Common myeloid progenitor, CD34-positive (primary cell): ENCODE results near the gene C2orf42.

Experiments
- CTCF ChIA-PET: fragments of 350-600 bp; sonication (Branson Sonifier 250); formaldehyde crosslinking; loops from one replicate; lab custom pipeline; 2021; ENCODE audit warnings: antibody characterized with exemption; lab: Charles Lee
- POLR2A ChIA-PET: fragments of 350-600 bp; sonication (Branson Sonifier 250); formaldehyde crosslinking; loops from one replicate; lab custom pipeline; 2021; ENCODE audit warnings: antibody characterized with exemption; lab: Charles Lee
- DNase-seq, 3 donors: peaks; one replicate each; pipeline versions ENCODE4 v3.0.0 to v3.0.0-alpha.2; 2013
- H3K27ac ChIP-seq, 2 experiments: 1 replicate in 1 of 2; 2 replicates in 1 of 2; pipeline ENCODE4 v1.7.0; 2013; ENCODE audit warnings: inconsistent platforms in 2 of 2, low read length in 2 of 2, mild to moderate bottlenecking in 2 of 2, low read depth in 1 of 2, moderate library complexity in 1 of 2; ENCODE audit not compliant: severe bottlenecking in 2 of 2, insufficient read depth in 1 of 2, poor library complexity in 1 of 2
- H3K27me3 ChIP-seq, 5 experiments: replicated peaks in 2 of 5; 1 replicate in 3 of 5; 2 replicates in 2 of 5; pipeline versions ENCODE4 v1.6.1 to v1.7.0; 2013; ENCODE audit warnings: low read length in 4 of 5, mild to moderate bottlenecking in 2 of 5, moderate library complexity in 2 of 5, inconsistent platforms in 1 of 5; ENCODE audit not compliant: insufficient read depth in 5 of 5, control insufficient read depth in 4 of 5
- H3K36me3 ChIP-seq, 4 experiments: 1 replicate in 2 of 4; 2 replicates in 2 of 4; pipeline versions ENCODE4 v1.6.1 to v1.7.0; 2013; ENCODE audit warnings: low read length in 3 of 4, control low read depth in 1 of 4, mild to moderate bottlenecking in 1 of 4; ENCODE audit not compliant: control insufficient read depth in 4 of 4, insufficient read depth in 4 of 4
- H3K4me1 ChIP-seq, 4 experiments: 1 replicate in 3 of 4; 2 replicates in 1 of 4; pipeline versions ENCODE4 v1.6.1 to v1.7.1; 2013; ENCODE audit warnings: low read length in 3 of 4, mild to moderate bottlenecking in 3 of 4, control low read depth in 1 of 4, inconsistent platforms in 1 of 4, moderate library complexity in 1 of 4; ENCODE audit not compliant: control insufficient read depth in 4 of 4, insufficient read depth in 4 of 4; ENCODE audit errors: control extremely low read depth in 1 of 4
- H3K4me3 ChIP-seq, 7 experiments: 1 replicate in 4 of 7; 2 replicates in 3 of 7; pipeline versions ENCODE4 v1.5.1 to v1.7.0; 2013; ENCODE audit warnings: mild to moderate bottlenecking in 7 of 7, low read length in 6 of 7, moderate library complexity in 6 of 7, inconsistent platforms in 2 of 7, low read depth in 2 of 7, control low read depth in 1 of 7; ENCODE audit not compliant: insufficient read depth in 4 of 7, control insufficient read depth in 1 of 7; ENCODE audit errors: extremely low read depth in 1 of 7
- H3K9me3 ChIP-seq, 5 experiments: 1 replicate in 4 of 5; 2 replicates in 1 of 5; pipeline versions ENCODE4 v1.6.1 to v1.7.1; 2013; ENCODE audit warnings: low read length in 4 of 5, mild to moderate bottlenecking in 2 of 5, inconsistent platforms in 1 of 5, low read depth in 1 of 5, moderate library complexity in 1 of 5; ENCODE audit not compliant: control insufficient read depth in 4 of 5, insufficient read depth in 2 of 5; ENCODE audit errors: control extremely low read depth in 1 of 5
- WGBS: methylation state at CpG from one replicate; pipeline ENCODE4 v1.1.5; 2013; ENCODE audit not compliant: insufficient coverage; 5-methylcytosine and 5-hydroxymethylcytosine counted together

The C2orf42 gene

GRCh38 chr2:70214365-70214764 is 23.5 kb upstream of the C2orf42 start:
- no peaks in the 10 kb centered on the region for H3K9me3 ChIP-seq
- peaks cover 27 to 67% (median 45%) of the 10 kb centered on the region in 4 experiments for H3K36me3 ChIP-seq
- no CpG with 5 or more reads among the region's 1 CpG for WGBS
- ChIA-PET CTCF (interaction anchor here (0.9 to 1.9 kb wide), 3 partner anchors 12 to 19 kb away, joined by 3 to 7 read pairs (median 4); no protein-coding TSS in a partner anchor), POLR2A (no interaction called here)
- H3K4me1 ChIP-seq = no peaks in the 10 kb centered on the region
- no peak overlapping the region for H3K27ac ChIP-seq
- H3K27me3 ChIP-seq = no peaks in the 10 kb centered on the region
- DNase-seq = no peak
- H3K4me3 ChIP-seq = no peak overlapping the region

DNA sequence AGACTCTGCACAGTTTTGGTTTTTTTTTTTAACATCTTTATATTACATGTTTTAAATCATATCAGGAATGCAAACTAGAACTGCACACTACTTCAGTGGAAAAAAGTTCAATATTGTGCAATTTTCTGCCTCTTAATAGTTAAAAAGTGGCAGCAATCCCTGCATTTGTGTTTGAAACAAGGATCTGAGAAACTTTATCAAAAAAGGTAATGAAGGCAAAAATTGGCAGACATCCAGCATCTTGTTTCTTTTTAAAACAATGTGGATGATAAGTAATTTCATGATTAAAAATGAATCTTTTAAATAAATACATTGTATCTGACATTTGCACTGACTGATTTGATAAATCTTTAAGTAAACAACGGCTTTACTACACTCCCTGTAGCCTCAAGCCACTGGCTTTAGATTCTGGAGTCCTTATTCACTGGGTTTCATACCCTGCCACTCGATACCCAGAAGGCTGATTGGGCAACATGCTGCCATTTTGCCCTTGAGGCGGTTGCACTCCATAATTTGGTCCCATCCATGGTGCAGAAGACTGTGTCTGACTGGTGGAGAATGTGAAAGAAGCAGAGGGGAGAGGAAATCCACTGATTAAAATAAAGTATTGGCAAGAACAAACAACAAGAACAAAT is 21.6 kb upstream of the C2orf42 start:
- H3K36me3 ChIP-seq = peaks cover 13 to 52% (median 33%) of the 10 kb centered on the region in 4 experiments

DNA sequence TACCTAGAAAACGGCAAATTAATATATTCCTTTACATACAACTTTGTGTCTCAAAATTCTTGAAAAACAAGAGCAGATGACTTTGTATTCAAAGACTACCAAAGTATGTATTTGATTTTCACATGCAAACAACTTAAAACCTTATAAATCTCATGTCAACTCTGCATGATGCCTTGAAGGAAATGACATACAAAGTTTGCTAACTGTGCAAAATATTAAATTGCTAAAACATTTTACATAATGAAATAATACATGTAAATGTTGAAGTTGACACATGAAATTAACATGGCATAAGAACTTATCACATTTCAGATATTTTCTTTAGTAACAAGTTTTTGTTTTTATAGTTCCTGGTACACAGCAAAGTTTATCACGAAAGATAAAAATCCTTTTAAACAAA is 20.8 kb upstream of the C2orf42 start:
- no peak for DNase-seq
- H3K27me3 ChIP-seq = no peaks in the 10 kb centered on the region
- no peak overlapping the region for H3K27ac ChIP-seq
- POLR2A ChIA-PET = no interaction called here
- CTCF ChIA-PET = no interaction called here
- no peaks in the 10 kb centered on the region for H3K9me3 ChIP-seq
- no peaks in the 10 kb centered on the region for H3K4me1 ChIP-seq
- peaks cover 12 to 49% (median 31%) of the 10 kb centered on the region in 4 experiments for H3K36me3 ChIP-seq
- no peak overlapping the region for H3K4me3 ChIP-seq
- WGBS = 100% methylated on average over 2 of the region's 2 CpGs

More for the DNA sequence above, 21.6 kb upstream of the C2orf42 start:
- Histone ChIP-seq H3K27ac (no peak overlapping the region), H3K27me3 (no peaks in the 10 kb centered on the region), H3K4me3 (no peak overlapping the region), H3K9me3 (no peaks in the 10 kb centered on the region), H3K4me1 (no peaks in the 10 kb centered on the region)
- CTCF ChIA-PET = interaction anchor here (1.9 kb wide), 1 partner anchor 14 kb away, joined by 7 read pairs; no protein-coding TSS in a partner anchor
- WGBS = 100% methylated on average over 2 of the region's 3 CpGs
- DNase-seq = peak in 2 of 3 donors; percentile 9 to 17
- POLR2A ChIA-PET = no interaction called here

DNA sequence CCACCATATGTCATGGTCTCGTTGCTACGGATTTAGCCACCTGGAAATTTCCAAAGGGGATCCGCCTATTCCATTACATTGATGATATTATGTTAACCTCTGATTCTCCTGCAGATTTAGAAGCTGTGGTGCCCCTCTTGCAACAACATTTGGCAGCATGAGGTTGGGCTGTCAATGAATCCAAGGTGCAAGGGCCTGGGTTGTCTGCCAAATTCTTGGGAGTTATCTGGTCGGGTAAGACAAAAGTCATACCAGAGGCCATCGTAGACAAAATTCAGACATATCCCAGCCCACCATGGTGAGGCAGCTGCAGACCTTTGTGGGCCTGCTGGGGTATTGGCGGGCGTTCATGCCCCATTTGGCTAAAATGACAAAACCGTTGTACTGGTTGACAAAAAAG is 13.6 kb upstream of the C2orf42 start:
- DNase-seq = no peak
- H3K27ac ChIP-seq = no peak overlapping the region
- no peak overlapping the region for H3K4me3 ChIP-seq
- no peaks in the 10 kb centered on the region for H3K9me3 ChIP-seq
- WGBS = 100% methylated on average over 3 of the region's 8 CpGs
- H3K36me3 ChIP-seq = peaks cover 0 to 7% (median 2%) of the 10 kb centered on the region in 4 experiments
- no peaks in the 10 kb centered on the region for H3K27me3 ChIP-seq
- ChIA-PET CTCF (no interaction called here), POLR2A (no interaction called here)
- no peaks in the 10 kb centered on the region for H3K4me1 ChIP-seq

DNA sequence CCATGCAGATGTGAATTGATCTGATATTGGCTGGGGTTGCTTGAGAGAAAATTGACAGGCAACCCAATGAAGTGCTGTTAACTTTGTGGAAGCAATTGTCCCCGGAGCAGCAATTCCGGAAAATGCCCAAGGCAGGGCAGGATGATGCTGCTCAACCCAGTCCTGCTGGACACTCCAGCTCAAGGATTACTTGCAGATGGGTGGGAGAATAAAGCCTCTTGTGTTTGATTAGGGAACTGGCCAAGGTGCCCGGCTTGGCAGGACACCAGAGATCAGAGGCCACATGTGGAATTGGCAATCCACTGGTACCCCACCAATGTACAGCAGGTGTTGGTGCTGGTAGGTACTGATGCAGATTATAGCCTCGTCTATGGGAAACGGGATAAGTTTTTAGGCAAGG is 12.3 kb upstream of the C2orf42 start:
- no peak overlapping the region for H3K4me3 ChIP-seq
- CTCF ChIA-PET = interaction anchor here (1.5 kb wide), 1 partner anchor 10 kb away, joined by 3 read pairs; no protein-coding TSS in a partner anchor
- H3K9me3 ChIP-seq = no peaks in the 10 kb centered on the region
- H3K36me3 ChIP-seq = peaks cover 0 to 3% (median under 1%) of the 10 kb centered on the region in 4 experiments
- no peaks in the 10 kb centered on the region for H3K27me3 ChIP-seq
- 97% methylated on average over 5 of the region's 5 CpGs for WGBS
- POLR2A ChIA-PET = no interaction called here
- no peaks in the 10 kb centered on the region for H3K4me1 ChIP-seq
- no peak overlapping the region for H3K27ac ChIP-seq
- DNase-seq = no peak

GRCh38 chr2:70202236-70202806 is 11.5 kb upstream of the C2orf42 start:
- ChIA-PET POLR2A (no interaction called here), CTCF (interaction anchor here (1.0 to 1.5 kb wide), 3 partner anchors 8 to 12 kb away, joined by 3 to 4 read pairs (median 3); partner anchors contain the start of gene C2orf42)
- no peaks in the 10 kb centered on the region for H3K9me3 ChIP-seq
- no peak overlapping the region for H3K4me3 ChIP-seq
- no peaks in the 10 kb centered on the region for H3K36me3 ChIP-seq
- WGBS = 92% methylated on average over 7 of the region's 9 CpGs
- no peaks in the 10 kb centered on the region for H3K27me3 ChIP-seq
- H3K27ac ChIP-seq = no peak overlapping the region
- DNase-seq = no peak
- H3K4me1 ChIP-seq = no peaks in the 10 kb centered on the region

- Histone ChIP-seq H3K36me3 (no peaks in the 10 kb centered on the region), H3K27me3 (no peaks in the 10 kb centered on the region), H3K27ac (no peak overlapping the region), H3K4me1 (no peaks in the 10 kb centered on the region), H3K9me3 (no peaks in the 10 kb centered on the region), H3K4me3 (no peak overlapping the region)
- ChIA-PET POLR2A (no interaction called here), CTCF (interaction anchor here (1.0 to 1.3 kb wide), 2 partner anchors 9 to 11 kb away, joined by 3 to 4 read pairs; partner anchors contain the start of gene C2orf42)
- WGBS = 100% methylated on average over 5 of the region's 6 CpGs
- no peak for DNase-seq
These were observed 11.0 kb upstream of the C2orf42 start for GRCh38 chr2:70201831-70202230.
